HUES6 (cell line): Measurements from ENCODE around the gene SLC25A29.

ENCODE experiments used
- H3K27ac ChIP-seq: 2 replicates; pipeline ENCODE4 v1.7.0; 2013; ENCODE audit warnings: low read depth, mild to moderate bottlenecking, low read length, inconsistent platforms
- H3K27me3 ChIP-seq: 2 replicates; pipeline ENCODE4 v1.6.1; 2013; ENCODE audit warnings: low read length; ENCODE audit not compliant: control insufficient read depth, insufficient read depth
- H3K36me3 ChIP-seq: 2 replicates; pipeline ENCODE4 v1.6.1; 2013; ENCODE audit warnings: low read length; ENCODE audit not compliant: control insufficient read depth, insufficient read depth
- H3K4me1 ChIP-seq: 2 replicates; pipeline ENCODE4 v1.6.1; 2013; ENCODE audit warnings: low read length; ENCODE audit not compliant: control insufficient read depth, insufficient read depth
- H3K4me3 ChIP-seq: 2 replicates; pipeline ENCODE4 v1.5.1; 2013; ENCODE audit warnings: low read depth, low read length
- H3K9ac ChIP-seq: one replicate; pipeline ENCODE4 v1.6.1; 2013; ENCODE audit warnings: mild to moderate bottlenecking, low read length
- H3K9me3 ChIP-seq: 2 replicates; pipeline ENCODE4 v1.6.1; 2013; ENCODE audit warnings: low read depth, low read length; ENCODE audit not compliant: control insufficient read depth, insufficient read depth

SLC25A29 gene

GRCh38 chr14:100243020-100243419 is 63.2 kb downstream of the SLC25A29 start:
- Histone ChIP-seq H3K9ac (no peak overlapping the region), H3K27me3 (no peaks in the 10 kb centered on the region), H3K27ac (no peak overlapping the region), H3K4me3 (no peak overlapping the region), H3K36me3 (peaks cover 10% of the 10 kb centered on the region; the same call in 1 of the 2 replicates), H3K9me3 (no peaks in the 10 kb centered on the region), H3K4me1 (peaks cover 14% of the 10 kb centered on the region)

- H3K9ac ChIP-seq: no peak overlapping the region
- H3K36me3 ChIP-seq: peaks cover 7% of the 10 kb centered on the region; the same call in 1 of the 2 replicates
- no peaks in the 10 kb centered on the region for H3K27me3 ChIP-seq
- no peak overlapping the region for H3K27ac ChIP-seq
- peak overlapping the region; percentile 99 for H3K4me3 ChIP-seq
- H3K9me3 ChIP-seq: no peaks in the 10 kb centered on the region
- peaks cover 12% of the 10 kb centered on the region for H3K4me1 ChIP-seq
Observed at GRCh38 chr14:100241279-100241678, 65.0 kb downstream of the SLC25A29 start.
